Thyroid gland (tissue), 4 donors: Measurements from ENCODE around the gene GOLGA7B. TPM values are rescaled to one million over a fixed set of nuclear protein-coding genes. Genes with fewer than 3 reads are reported as not detected.

ENCODE experiments used
- DNase-seq, 2 donors: peaks; one replicate each; pipeline ENCODE4 v3.0.0-alpha.2; 2019
- H3K27ac ChIP-seq, 3 donors: fragments of 200-600 bp; sonication (generic); 1 replicate in 2 of 3; 2 replicates in 1 of 3; pipeline ENCODE4 v1.5.1; 2016 to 2019; ENCODE audit warnings: mild to moderate bottlenecking in 1 of 3, moderate library complexity in 1 of 3
- H3K27me3 ChIP-seq: fragments of 200-600 bp; sonication (generic); one replicate; pipeline ENCODE4 v1.5.1; 2019
- H3K36me3 ChIP-seq, 2 donors: fragments of 200-600 bp; sonication (generic); one replicate each; pipeline ENCODE4 v1.5.1; 2016 to 2019
- H3K4me1 ChIP-seq, 2 donors: fragments of 200-600 bp; sonication (generic); one replicate each; pipeline ENCODE4 v1.5.1; 2017 to 2019
- H3K4me3 ChIP-seq, 3 donors: fragments of 200-600 bp; sonication (generic); replicated peaks in 1 of 3; 1 replicate in 2 of 3; 2 replicates in 1 of 3; pipeline ENCODE4 v1.5.1; 2016; ENCODE audit warnings: mild to moderate bottlenecking in 1 of 3
- H3K9me3 ChIP-seq: fragments of 200-600 bp; sonication (generic); one replicate; pipeline ENCODE4 v1.5.1; 2017
- POLR2A ChIP-seq, 2 donors: fragments of 450-650 bp; IDR thresholded peaks; one replicate each; pipeline ENCODE4 v1.6.1; 2017; ENCODE audit warnings: antibody characterized with exemption in 2 of 2, mild to moderate bottlenecking in 2 of 2, moderate library complexity in 1 of 2
- WGBS, 2 donors: methylation state at CpG; one replicate each; pipeline ENCODE4 v1.1.5; 2017; 5-methylcytosine and 5-hydroxymethylcytosine counted together
- intact Hi-C: fragments of 100-400 bp; cut with DNase I; formaldehyde crosslinking; loops from one replicate; pipeline ENCODE4 v1.15.1; 2023
- total RNA-seq, 4 donors: library from RNA; depleted of rRNA; stranded (reverse); fragments of >200 nt; gene quantifications; one replicate each; pipeline ENCODE4 v1.2.3, GENCODE V29; 2016
- TF ChIP-seq, protein P1 (sequence below), 6 experiments: fragments of 200-600 bp in 3 of 6; fragments of 450-650 bp in 3 of 6; sonication (generic) in 3 of 6; IDR thresholded peaks; one replicate each; pipeline ENCODE4 v1.5.1; 2016 to 2019; ENCODE audit warnings: antibody characterized with exemption in 6 of 6, mild to moderate bottlenecking in 2 of 6, inconsistent platforms in 1 of 6, moderate library complexity in 1 of 6

GOLGA7B gene
- total RNA-seq, 4 donors from 2014 or later = under 0.01 to 0.81 (median 0.39) TPM

DNA sequence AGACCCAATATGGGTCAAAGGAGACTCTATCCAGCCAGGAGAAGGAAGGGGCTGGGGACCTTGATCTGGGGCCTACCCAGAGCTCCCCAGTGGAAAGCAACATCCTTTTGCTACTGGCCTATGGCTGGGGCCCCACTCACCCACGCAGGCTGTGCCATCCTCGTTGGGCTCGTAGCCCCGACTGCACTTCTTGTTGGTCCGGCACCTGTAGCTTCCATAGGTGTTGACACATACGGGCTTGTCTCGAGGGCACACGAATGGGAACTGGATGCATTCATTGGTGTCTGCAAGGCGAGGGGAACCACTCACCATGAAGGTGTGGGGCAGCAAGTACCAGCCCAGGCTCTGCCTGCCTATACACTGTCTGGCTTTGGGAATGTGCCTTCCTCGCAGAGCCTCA, 30.5 kb downstream of the GOLGA7B start:
- H3K4me3 ChIP-seq = no peak overlapping the region
- no peak for TF ChIP-seq POLR2A (IDR thresholded peaks at IDR 0.05)
- H3K27ac ChIP-seq = no peak overlapping the region
- 90 to 93% methylated on average over 7 to 10 of the region's 10 CpGs for WGBS, 2 donors
- H3K36me3 ChIP-seq = no peaks in the 10 kb centered on the region
- H3K9me3 ChIP-seq = no peaks in the 10 kb centered on the region
- H3K4me1 ChIP-seq = no peaks in the 10 kb centered on the region
- no peak for DNase-seq
- intact Hi-C loops = no loop called here
- no peaks in the 10 kb centered on the region for H3K27me3 ChIP-seq

GRCh38 chr10:97882142-97883091, 32.8 kb downstream of the GOLGA7B start:
- Histone ChIP-seq H3K27me3 (no peaks in the 10 kb centered on the region), H3K27ac (no peak overlapping the region), H3K36me3 (no peaks in the 10 kb centered on the region), H3K4me3 (no peak overlapping the region), H3K4me1 (no peaks in the 10 kb centered on the region), H3K9me3 (no peaks in the 10 kb centered on the region)
- TF ChIP-seq, protein P1, sequence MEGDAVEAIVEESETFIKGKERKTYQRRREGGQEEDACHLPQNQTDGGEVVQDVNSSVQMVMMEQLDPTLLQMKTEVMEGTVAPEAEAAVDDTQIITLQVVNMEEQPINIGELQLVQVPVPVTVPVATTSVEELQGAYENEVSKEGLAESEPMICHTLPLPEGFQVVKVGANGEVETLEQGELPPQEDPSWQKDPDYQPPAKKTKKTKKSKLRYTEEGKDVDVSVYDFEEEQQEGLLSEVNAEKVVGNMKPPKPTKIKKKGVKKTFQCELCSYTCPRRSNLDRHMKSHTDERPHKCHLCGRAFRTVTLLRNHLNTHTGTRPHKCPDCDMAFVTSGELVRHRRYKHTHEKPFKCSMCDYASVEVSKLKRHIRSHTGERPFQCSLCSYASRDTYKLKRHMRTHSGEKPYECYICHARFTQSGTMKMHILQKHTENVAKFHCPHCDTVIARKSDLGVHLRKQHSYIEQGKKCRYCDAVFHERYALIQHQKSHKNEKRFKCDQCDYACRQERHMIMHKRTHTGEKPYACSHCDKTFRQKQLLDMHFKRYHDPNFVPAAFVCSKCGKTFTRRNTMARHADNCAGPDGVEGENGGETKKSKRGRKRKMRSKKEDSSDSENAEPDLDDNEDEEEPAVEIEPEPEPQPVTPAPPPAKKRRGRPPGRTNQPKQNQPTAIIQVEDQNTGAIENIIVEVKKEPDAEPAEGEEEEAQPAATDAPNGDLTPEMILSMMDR (IDR thresholded peaks at IDR 0.05) = no peak
- no peak for TF ChIP-seq POLR2A (IDR thresholded peaks at IDR 0.05)
- DNase-seq = no peak
- intact Hi-C loops = no loop called here
- WGBS, 2 donors = 80 to 86% methylated on average over 11 of the region's 11 CpGs

- no peaks in the 10 kb centered on the region for H3K27me3 ChIP-seq
- no peaks in the 10 kb centered on the region for H3K4me1 ChIP-seq
- 68 to 87% methylated on average over 3 of the region's 3 CpGs for WGBS, 2 donors
- intact Hi-C loops = no loop called here
- H3K4me3 ChIP-seq = no peak overlapping the region
- H3K9me3 ChIP-seq = no peaks in the 10 kb centered on the region
- no peak overlapping the region for H3K27ac ChIP-seq
- DNase-seq = no peak
- no peaks in the 10 kb centered on the region for H3K36me3 ChIP-seq
- TF ChIP-seq, protein P1 (IDR thresholded peaks at IDR 0.05) = no peak
- TF ChIP-seq POLR2A (IDR thresholded peaks at IDR 0.05) = no peak
Measured at GRCh38 chr10:97883092-97883485, 33.4 kb downstream of the GOLGA7B start.

- DNase-seq = no peak
- TF ChIP-seq POLR2A (IDR thresholded peaks at IDR 0.05) = no peak
- TF ChIP-seq, protein P1 (IDR thresholded peaks at IDR 0.05) = no peak
- H3K27me3 ChIP-seq = no peaks in the 10 kb centered on the region
- intact Hi-C loops = no loop called here
- 83 to 87% methylated on average over 5 of the region's 5 CpGs for WGBS, 2 donors
- no peak overlapping the region for H3K27ac ChIP-seq
- peaks cover 13 to 23% of the 10 kb centered on the region in 2 donors for H3K4me1 ChIP-seq
- no peaks in the 10 kb centered on the region for H3K9me3 ChIP-seq
- no peak overlapping the region for H3K4me3 ChIP-seq
- H3K36me3 ChIP-seq = no peaks in the 10 kb centered on the region
Measured at GRCh38 chr10:97886286-97886685, 36.6 kb downstream of the GOLGA7B start.

GRCh38 chr10:97887399-97887798, 37.8 kb downstream of the GOLGA7B start:
- H3K27ac ChIP-seq = no peak overlapping the region
- WGBS, 2 donors = 82 to 90% methylated on average over 4 to 6 of the region's 6 CpGs

More at GRCh38 chr10:97887399-97887798, 37.8 kb downstream of the GOLGA7B start:
- TF ChIP-seq POLR2A (IDR thresholded peaks at IDR 0.05) = no peak
- TF ChIP-seq, protein P1 (IDR thresholded peaks at IDR 0.05) = no peak
- DNase-seq = no peak
- intact Hi-C loops = no loop called here
- Histone ChIP-seq H3K4me1 (peaks cover 20 to 33% of the 10 kb centered on the region in 2 donors), H3K9me3 (no peaks in the 10 kb centered on the region), H3K27me3 (no peaks in the 10 kb centered on the region), H3K36me3 (no peaks in the 10 kb centered on the region), H3K4me3 (no peak overlapping the region)
